DOHH2 (cell line): Measurements from ENCODE around the gene TIE1.

Experiments
- CTCF ChIP-seq: fragments of 200-600 bp; sonication (generic); IDR thresholded peaks from one replicate; pipeline ENCODE4 v1.5.1; 2014; ENCODE audit warnings: antibody characterized with exemption, mild to moderate bottlenecking, low read depth, low read length; ENCODE audit not compliant: poor library complexity, severe bottlenecking
- EZH2phosphoT487 ChIP-seq: fragments of 200-600 bp; sonication (generic); IDR thresholded peaks from 2 replicates; pipeline ENCODE4 v1.6.1; 2017; ENCODE audit warnings: borderline replicate concordance, mild to moderate bottlenecking, antibody characterized with exemption, low read length, moderate library complexity, mixed read lengths

GRCh38 chr1:43282220-43283195, 18.3 kb upstream of the TIE1 start:
- TF ChIP-seq CTCF, result no peak
- TF ChIP-seq EZH2phosphoT487, result no peak
